ENCODE measurements around the gene C10orf90. TPM values are rescaled to one million over a fixed set of nuclear protein-coding genes. Genes with fewer than 3 reads are reported as not detected.

The C10orf90 gene
- total and polyA plus RNA-seq, 2 donors (not counting 3 experiments of a cell fraction or from before 2014, with no cell fraction given): not detected

- no peak overlapping the region for H3K4me3 ChIP-seq (replicated peaks in 1 of 3; ENCODE audit: insufficient read depth in 1 of 3, low read depth in 1 of 3, low read length in 3 of 3)
- dilution Hi-C loops (cut with MboI; ENCODE audit: extremely low pct_ligation_motif_present, low sequenced_read_pairs) (no loop called here), intact Hi-C loops (cut with micrococcal nuclease) (no loop called here)
- FAIRE-seq: no peak
- no peaks in the 10 kb centered on the region for H3K9me1 ChIP-seq (replicated peaks; ENCODE audit: control insufficient read depth, extremely low read depth, insufficient read depth, low read length)
- BruUV-seq (replicated peaks): no TSS peak
- ChIA-PET CTCF (no interaction called here), POLR2A (no interaction called here)
- no peaks in the 10 kb centered on the region for H4K20me1 ChIP-seq (replicated peaks; ENCODE audit: control insufficient read depth, extremely low read depth, insufficient read depth, low read length)
- H3K27ac ChIP-seq (ENCODE audit: insufficient read depth, low read depth, low read length): no peak overlapping the region
- H3K9ac ChIP-seq (replicated peaks; ENCODE audit: extremely low read depth, insufficient read depth, low read length): no peak overlapping the region
- H3K4me1 ChIP-seq (ENCODE audit: control insufficient read depth, extremely low read depth, insufficient read depth, low read length): no peaks in the 10 kb centered on the region
- no peaks in the 10 kb centered on the region for H3K79me2 ChIP-seq (ENCODE audit: control insufficient read depth, insufficient read depth, low read length)
- no peaks in the 10 kb centered on the region for H3K27me3 ChIP-seq (ENCODE audit: control insufficient read depth in 2 of 2, insufficient read depth in 2 of 2, low read length in 2 of 2)
- no peaks in the 10 kb centered on the region for H3K36me3 ChIP-seq (ENCODE audit: control insufficient read depth in 2 of 2, extremely low read depth in 1 of 2, insufficient read depth in 2 of 2, low read length in 2 of 2)
- DNase-seq (ENCODE audit: low read depth, low spot score): no peak
- TF ChIP-seq MYC (IDR thresholded peaks at IDR 0.05; ENCODE audit: low read depth, low read length) (no peak), POLR2AphosphoS5 (IDR thresholded peaks at IDR 0.05; ENCODE audit: insufficient read depth, low read depth, low read length) (no peak), GATA2 (IDR thresholded peaks at IDR 0.05; ENCODE audit: insufficient read depth, insufficient read length, low read depth, low read length) (no peak), MAX (IDR thresholded peaks at IDR 0.05; ENCODE audit: insufficient read depth, insufficient read length) (no peak), CTCF (IDR thresholded peaks at IDR 0.05; ENCODE audit: extremely low read depth in 1 of 2, insufficient read depth in 1 of 2, low read depth in 1 of 2, low read length in 2 of 2) (no peak), FOS (IDR thresholded peaks at IDR 0.05; ENCODE audit: borderline replicate concordance, insufficient read depth, low read length) (no peak), POLR2A (IDR thresholded peaks at IDR 0.05; ENCODE audit: low read depth, low read length) (no peak), JUN (IDR thresholded peaks at IDR 0.05; ENCODE audit: borderline replicate concordance, insufficient read depth, insufficient read length, low read depth) (no peak), EZH2 (IDR thresholded peaks at IDR 0.05; ENCODE audit: borderline replicate concordance, low read depth, low read length, severe bottlenecking) (no peak)
- no peak overlapping the region for H2AFZ ChIP-seq (ENCODE audit: low read depth, low read length)
- H3K4me2 ChIP-seq (ENCODE audit: insufficient read depth, low read length): no peak overlapping the region
- H3K9me3 ChIP-seq (replicated peaks; ENCODE audit: control insufficient read depth, insufficient read depth, low read length): peaks cover 1% of the 10 kb centered on the region
These were observed 34.6 kb upstream of the C10orf90 start for GRCh38 chr10:126705131-126705530.
